Activated CD8-positive, alpha-beta T cell treated with anti-CD3 and anti-CD28 coated beads for 36 hours (primary cell): ENCODE measurements around the gene VTCN1. TPM values are rescaled to one million over a fixed set of nuclear protein-coding genes. Genes with fewer than 3 reads are reported as not detected.

Experiments
- ATAC-seq: fragments of 200-7000 bp; cut with Tn5 transposase; one replicate; pipeline ENCODE4 v1.10.0; 2021; ENCODE audit warnings: mild to moderate bottlenecking, moderate library complexity
- CTCF ChIA-PET: fragments of 350-600 bp; sonication (Branson Sonifier 250); formaldehyde crosslinking; loops from one replicate; lab custom pipeline; 2021; ENCODE audit warnings: antibody characterized with exemption; lab: Charles Lee
- POLR2A ChIA-PET: fragments of 350-600 bp; sonication (Branson Sonifier 250); formaldehyde crosslinking; loops from one replicate; lab custom pipeline; 2021; ENCODE audit warnings: antibody characterized with exemption; lab: Charles Lee
- DNase-seq: peaks from one replicate; pipeline ENCODE4 v3.0.0-alpha.2; 2020
- H3K27ac Mint-ChIP-seq: one replicate; pipeline ENCODE4 v1.8.0; 2021; ENCODE audit warnings: mild to moderate bottlenecking, mixed read lengths
- H3K27me3 Mint-ChIP-seq: one replicate; pipeline ENCODE4 v1.8.0; 2021; ENCODE audit warnings: mixed read lengths
- H3K36me3 Mint-ChIP-seq: one replicate; pipeline ENCODE4 v1.8.0; 2021; ENCODE audit warnings: low read depth, mixed read lengths
- H3K4me1 Mint-ChIP-seq: one replicate; pipeline ENCODE4 v1.8.0; 2021; ENCODE audit warnings: low read depth, mixed read lengths
- H3K4me3 Mint-ChIP-seq: one replicate; pipeline ENCODE4 v1.8.0; 2021; ENCODE audit warnings: mild to moderate bottlenecking, moderate library complexity, mixed read lengths
- H3K9me3 Mint-ChIP-seq: one replicate; pipeline ENCODE4 v1.8.0; 2021; ENCODE audit warnings: mixed read lengths
- CTCF ChIP-seq: fragments of 200-600 bp; IDR thresholded peaks from one replicate; pipeline ENCODE4 v1.8.0; 2022; ENCODE audit warnings: antibody characterized with exemption, mild to moderate bottlenecking
- intact Hi-C: fragments of 100-400 bp; cut with micrococcal nuclease; formaldehyde crosslinking; loops from one replicate; pipeline ENCODE4 v1.10.0; 2022
- total RNA-seq, 2 experiments: library from RNA; stranded (reverse); gene quantifications; one replicate each; pipeline ENCODE4 v1.2.3, GENCODE V29; 2021

VTCN1 gene
- total RNA-seq, 2 experiments from 2014 or later: not detected

GRCh38 chr1:117116784-117117130 is 94.0 kb downstream of the VTCN1 start:
- DNase-seq: no peak
- ATAC-seq: no peak
- Mint-ChIP-seq H3K4me1 (no peaks in the 10 kb centered on the region), H3K4me3 (no peak overlapping the region), H3K27ac (no peak overlapping the region), H3K36me3 (no peaks in the 10 kb centered on the region), H3K27me3 (peaks cover 6% of the 10 kb centered on the region), H3K9me3 (no peaks in the 10 kb centered on the region)
- CTCF ChIA-PET: interaction anchor here (0.8 to 6.1 kb wide), 3 partner anchors 12 to 444 kb away, joined by 3 to 41 read pairs (median 3); no protein-coding TSS in a partner anchor
- POLR2A ChIA-PET: no interaction called here
- intact Hi-C loops: no loop called here
- no peak for TF ChIP-seq CTCF

- peaks cover 6% of the 10 kb centered on the region for H3K27me3 Mint-ChIP-seq
- no peak overlapping the region for H3K4me3 Mint-ChIP-seq
- ChIA-PET POLR2A (interaction anchor here (0.6 to 0.7 kb wide), 2 partner anchors 56 to 87 kb away, joined by 3 read pairs; partner anchors contain the start of gene TTF2), CTCF (interaction anchor here (1.7 to 6.1 kb wide), 2 partner anchors 13 to 443 kb away, joined by 3 to 41 read pairs; no protein-coding TSS in a partner anchor)
- H3K9me3 Mint-ChIP-seq: no peaks in the 10 kb centered on the region
- ATAC-seq: no peak
- no peaks in the 10 kb centered on the region for H3K36me3 Mint-ChIP-seq
- no peak for TF ChIP-seq CTCF
- no peaks in the 10 kb centered on the region for H3K4me1 Mint-ChIP-seq
- intact Hi-C loops: no loop called here
- H3K27ac Mint-ChIP-seq: no peak overlapping the region
- no peak for DNase-seq
These were observed 94.5 kb downstream of the VTCN1 start for GRCh38 chr1:117116090-117116783.

GRCh38 chr1:117114877-117115276 is 95.8 kb downstream of the VTCN1 start:
- H3K27ac Mint-ChIP-seq: no peak overlapping the region
- no peak overlapping the region for H3K4me3 Mint-ChIP-seq
- intact Hi-C loops: no loop called here
- ChIA-PET CTCF (interaction anchor here (1.6 to 6.1 kb wide), 3 partner anchors 8 to 442 kb away, joined by 3 to 41 read pairs (median 4); no protein-coding TSS in a partner anchor), POLR2A (no interaction called here)
- TF ChIP-seq CTCF: no peak
- no peaks in the 10 kb centered on the region for H3K9me3 Mint-ChIP-seq
- DNase-seq (no peak), ATAC-seq (no peak)
- peaks cover 3% of the 10 kb centered on the region for H3K4me1 Mint-ChIP-seq
- H3K27me3 Mint-ChIP-seq: no peaks in the 10 kb centered on the region
- no peaks in the 10 kb centered on the region for H3K36me3 Mint-ChIP-seq

- H3K4me3 Mint-ChIP-seq: no peak overlapping the region
- TF ChIP-seq CTCF: no peak
- peaks cover 11% of the 10 kb centered on the region for H3K4me1 Mint-ChIP-seq
- DNase-seq (no peak), ATAC-seq (no peak)
- ChIA-PET POLR2A (interaction anchor here (1.1 kb wide), 1 partner anchor 12 kb away, joined by 3 read pairs; no protein-coding TSS in a partner anchor), CTCF (interaction anchor here (1.6 kb wide), 1 partner anchor 9 kb away, joined by 4 read pairs; no protein-coding TSS in a partner anchor)
- H3K27ac Mint-ChIP-seq: no peak overlapping the region
- intact Hi-C loops: no loop called here
- H3K9me3 Mint-ChIP-seq: no peaks in the 10 kb centered on the region
- peaks cover 1% of the 10 kb centered on the region for H3K36me3 Mint-ChIP-seq
- no peaks in the 10 kb centered on the region for H3K27me3 Mint-ChIP-seq
These were observed 97.5 kb downstream of the VTCN1 start for GRCh38 chr1:117113199-117113598.

GRCh38 chr1:117112047-117112717 is 98.5 kb downstream of the VTCN1 start:
- Mint-ChIP-seq H3K4me3 (no peak overlapping the region), H3K27me3 (no peaks in the 10 kb centered on the region), H3K4me1 (peaks cover 11% of the 10 kb centered on the region), H3K27ac (no peak overlapping the region), H3K36me3 (peaks cover 6% of the 10 kb centered on the region), H3K9me3 (no peaks in the 10 kb centered on the region)
- DNase-seq (no peak), ATAC-seq (no peak)
- no peak for TF ChIP-seq CTCF
- intact Hi-C loops: no loop called here
- ChIA-PET POLR2A (interaction anchor here (1.1 to 1.2 kb wide), 2 partner anchors 13 to 47 kb away, joined by 3 read pairs; no protein-coding TSS in a partner anchor), CTCF (interaction anchor here (1.0 to 1.4 kb wide), 2 partner anchors 17 to 19 kb away, joined by 4 read pairs; no protein-coding TSS in a partner anchor)
